Lower leg skin (tissue), 3 donors: Measurements from ENCODE around the gene NSUN3.

ENCODE experiments used
- POLR2A ChIP-seq, 2 donors: fragments of 450-650 bp; IDR thresholded peaks; one replicate each; pipeline ENCODE4 v1.6.1; 2016 to 2017; ENCODE audit warnings: antibody characterized with exemption in 2 of 2, mild to moderate bottlenecking in 1 of 2, moderate library complexity in 1 of 2
- TF ChIP-seq, protein P1 (sequence below), 3 donors: fragments of 450-650 bp; IDR thresholded peaks; one replicate each; pipeline ENCODE4 v1.5.1; 2016; ENCODE audit warnings: antibody characterized with exemption in 3 of 3, mild to moderate bottlenecking in 3 of 3, moderate library complexity in 2 of 3

- TF ChIP-seq, protein P1, sequence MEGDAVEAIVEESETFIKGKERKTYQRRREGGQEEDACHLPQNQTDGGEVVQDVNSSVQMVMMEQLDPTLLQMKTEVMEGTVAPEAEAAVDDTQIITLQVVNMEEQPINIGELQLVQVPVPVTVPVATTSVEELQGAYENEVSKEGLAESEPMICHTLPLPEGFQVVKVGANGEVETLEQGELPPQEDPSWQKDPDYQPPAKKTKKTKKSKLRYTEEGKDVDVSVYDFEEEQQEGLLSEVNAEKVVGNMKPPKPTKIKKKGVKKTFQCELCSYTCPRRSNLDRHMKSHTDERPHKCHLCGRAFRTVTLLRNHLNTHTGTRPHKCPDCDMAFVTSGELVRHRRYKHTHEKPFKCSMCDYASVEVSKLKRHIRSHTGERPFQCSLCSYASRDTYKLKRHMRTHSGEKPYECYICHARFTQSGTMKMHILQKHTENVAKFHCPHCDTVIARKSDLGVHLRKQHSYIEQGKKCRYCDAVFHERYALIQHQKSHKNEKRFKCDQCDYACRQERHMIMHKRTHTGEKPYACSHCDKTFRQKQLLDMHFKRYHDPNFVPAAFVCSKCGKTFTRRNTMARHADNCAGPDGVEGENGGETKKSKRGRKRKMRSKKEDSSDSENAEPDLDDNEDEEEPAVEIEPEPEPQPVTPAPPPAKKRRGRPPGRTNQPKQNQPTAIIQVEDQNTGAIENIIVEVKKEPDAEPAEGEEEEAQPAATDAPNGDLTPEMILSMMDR (IDR thresholded peaks at IDR 0.05), result no peak
- no peak for TF ChIP-seq POLR2A (IDR thresholded peaks at IDR 0.05)
Observed at GRCh38 chr3:94093151-94093550, 30.3 kb downstream of the NSUN3 start.
